Esophagus (tissue), 2 donors: ENCODE results near the gene C1R. TPM values are rescaled to one million over a fixed set of nuclear protein-coding genes. Genes with fewer than 3 reads are reported as not detected.
A peak's percentile ranks its signal among the peaks of the same experiment; 100 is the strongest.

ENCODE experiments used
- H3K27ac ChIP-seq, 2 donors: one replicate each; pipeline ENCODE4 v1.5.1; 2013; ENCODE audit warnings: low read depth in 2 of 2, mild to moderate bottlenecking in 2 of 2, inconsistent platforms in 1 of 2, low read length in 1 of 2, moderate library complexity in 1 of 2
- H3K27me3 ChIP-seq, 2 donors: one replicate each; pipeline ENCODE4 v1.6.1; 2013; ENCODE audit warnings: low read length in 2 of 2, control low read depth in 1 of 2, mild to moderate bottlenecking in 1 of 2; ENCODE audit not compliant: insufficient read depth in 2 of 2, control insufficient read depth in 1 of 2
- H3K36me3 ChIP-seq, 2 donors: one replicate each; pipeline ENCODE4 v1.6.1; 2013; ENCODE audit warnings: low read length in 1 of 2; ENCODE audit not compliant: control insufficient read depth in 2 of 2, insufficient read depth in 2 of 2
- H3K4me1 ChIP-seq, 2 donors: one replicate each; pipeline ENCODE4 v1.6.1; 2013; ENCODE audit warnings: low read length in 1 of 2; ENCODE audit not compliant: control insufficient read depth in 2 of 2, insufficient read depth in 2 of 2
- H3K4me3 ChIP-seq, 2 donors: one replicate each; pipeline ENCODE4 v1.5.1; 2013; ENCODE audit warnings: low read length in 2 of 2, mild to moderate bottlenecking in 2 of 2, low read depth in 1 of 2, moderate library complexity in 1 of 2
- H3K9me3 ChIP-seq, 2 donors: one replicate each; pipeline ENCODE4 v1.6.1; 2013; ENCODE audit warnings: mild to moderate bottlenecking in 2 of 2, low read depth in 1 of 2, low read length in 1 of 2, moderate library complexity in 1 of 2; ENCODE audit not compliant: control insufficient read depth in 2 of 2, insufficient read depth in 1 of 2
- WGBS, 2 donors: extraction: QIAGEN DNeasy Blood & Tissue Kit; methylation state at CpG; one replicate each; pipeline ENCODE4 v1.1.7; 2013; 5-methylcytosine and 5-hydroxymethylcytosine counted together
- polyA plus RNA-seq, 2 donors: library from polyadenylated mRNA; stranded (reverse); fragments of 200-250 nt; gene quantifications; one replicate each; pipeline ENCODE4 v1.2.3, GENCODE V29; 2013
- donor health status: healthy with polysubstance abuse.
- donor health status: Bipolar disorder and iron deficiency.

Gene C1R
- polyA plus RNA-seq, 2 donors, result 30.8 to 99.4 TPM

GRCh38 chr12:7129872-7130691 lies 37.8 kb upstream of the C1R start, which contains the start of gene CLSTN3:
TSS of gene CLSTN3 (plus strand) at chr12:7130371. CDS start at chr12:7130649, 278 bp downstream.
- Histone ChIP-seq H3K4me1 (peaks cover 0 to 6% of the 10 kb centered on the region in 2 donors), H3K27me3 (no peaks in the 10 kb centered on the region), H3K27ac (peak within 1 kb of the TSS; percentile 62 to 70), H3K36me3 (peaks cover 0 to 7% of the 10 kb centered on the region in 2 donors), H3K9me3 (no peaks in the 10 kb centered on the region), H3K4me3 (peak within 1 kb of the TSS; percentile 46 to 62)
- WGBS, 2 donors, result 1% methylated on average over 37 to 40 of the region's 40 CpGs

GRCh38 chr12:7129287-7129871 lies 37.1 kb upstream of the C1R start:
- H3K4me3 ChIP-seq, result peak overlapping the region; percentile 46 to 62
- H3K27ac ChIP-seq, result peak overlapping the region; percentile 28 to 70
- no peaks in the 10 kb centered on the region for H3K27me3 ChIP-seq
- 5 to 6% methylated on average over 18 to 19 of the region's 19 CpGs for WGBS, 2 donors
- peaks cover 0 to 6% of the 10 kb centered on the region in 2 donors for H3K4me1 ChIP-seq
- no peaks in the 10 kb centered on the region for H3K9me3 ChIP-seq
- H3K36me3 ChIP-seq, result peaks cover 0 to 5% of the 10 kb centered on the region in 2 donors

GRCh38 chr12:7128681-7129286 lies 36.5 kb upstream of the C1R start, which contains the start of gene RBP5:
TSS of gene RBP5 (minus strand) at chr12:7128889. CDS start at chr12:7128775, 114 bp downstream.
- Histone ChIP-seq H3K36me3 (peaks cover 0 to 1% of the 10 kb centered on the region in 2 donors), H3K4me1 (peaks cover 0 to 6% of the 10 kb centered on the region in 2 donors), H3K27me3 (no peaks in the 10 kb centered on the region), H3K27ac (peak within 1 kb of the TSS; percentile 28 to 70), H3K9me3 (no peaks in the 10 kb centered on the region), H3K4me3 (peak within 1 kb of the TSS; percentile 46 to 62)
- WGBS, 2 donors, result 60 to 64% methylated on average over 7 of the region's 7 CpGs

- H3K36me3 ChIP-seq, result no peaks in the 10 kb centered on the region
- 79 to 86% methylated on average over 17 of the region's 17 CpGs for WGBS, 2 donors
- H3K27me3 ChIP-seq, result no peaks in the 10 kb centered on the region
- peak overlapping the region in 1 of 2 donors; percentile 2 for H3K27ac ChIP-seq
- H3K9me3 ChIP-seq, result no peaks in the 10 kb centered on the region
- H3K4me3 ChIP-seq, result no peak overlapping the region
- peaks cover 0 to 6% of the 10 kb centered on the region in 2 donors for H3K4me1 ChIP-seq
Observed at GRCh38 chr12:7127916-7128626, 35.8 kb upstream of the C1R start.

- 86 to 89% methylated on average over 4 of the region's 4 CpGs for WGBS, 2 donors
- Histone ChIP-seq H3K4me3 (no peak overlapping the region), H3K27me3 (no peaks in the 10 kb centered on the region), H3K27ac (no peak overlapping the region), H3K9me3 (no peaks in the 10 kb centered on the region), H3K4me1 (peaks cover 3% of the 10 kb centered on the region in 2 donors), H3K36me3 (no peaks in the 10 kb centered on the region)
Observed at GRCh38 chr12:7125632-7126227, 33.5 kb upstream of the C1R start.

- H3K9me3 ChIP-seq, result no peaks in the 10 kb centered on the region
- no peaks in the 10 kb centered on the region for H3K27me3 ChIP-seq
- no peak overlapping the region for H3K27ac ChIP-seq
- peaks cover 0 to 3% of the 10 kb centered on the region in 2 donors for H3K4me1 ChIP-seq
- 68 to 73% methylated on average over 11 of the region's 11 CpGs for WGBS, 2 donors
- H3K4me3 ChIP-seq, result no peak overlapping the region
- H3K36me3 ChIP-seq, result no peaks in the 10 kb centered on the region
Observed at GRCh38 chr12:7123806-7124522, 31.7 kb upstream of the C1R start.

GRCh38 chr12:7122811-7123769 lies 30.8 kb upstream of the C1R start:
- H3K9me3 ChIP-seq, result no peaks in the 10 kb centered on the region
- WGBS, 2 donors, result 69 to 74% methylated on average over 7 of the region's 7 CpGs
- H3K27me3 ChIP-seq, result no peaks in the 10 kb centered on the region
- H3K4me3 ChIP-seq, result no peak overlapping the region
- no peaks in the 10 kb centered on the region for H3K36me3 ChIP-seq
- peaks cover 0 to 3% of the 10 kb centered on the region in 2 donors for H3K4me1 ChIP-seq
- H3K27ac ChIP-seq, result no peak overlapping the region

- 73 to 84% methylated on average over 5 of the region's 5 CpGs for WGBS, 2 donors
- H3K36me3 ChIP-seq, result peaks cover 0 to 2% of the 10 kb centered on the region in 2 donors
- no peak overlapping the region for H3K4me3 ChIP-seq
- H3K27ac ChIP-seq, result no peak overlapping the region
- no peaks in the 10 kb centered on the region for H3K27me3 ChIP-seq
- H3K4me1 ChIP-seq, result peaks cover 0 to 3% of the 10 kb centered on the region in 2 donors
- H3K9me3 ChIP-seq, result no peaks in the 10 kb centered on the region
Observed at GRCh38 chr12:7121324-7121723, 29.1 kb upstream of the C1R start.
